Measurements from ENCODE around the gene CYGB. TPM values are rescaled to one million over a fixed set of nuclear protein-coding genes. Genes with fewer than 3 reads are reported as not detected.

CYGB gene
- total and polyA plus RNA-seq, 2 of the 13 experiments (the other 11 are each of a cell fraction or from before 2014, with no cell fraction given) = 18.9 to 27.1 TPM

DNA sequence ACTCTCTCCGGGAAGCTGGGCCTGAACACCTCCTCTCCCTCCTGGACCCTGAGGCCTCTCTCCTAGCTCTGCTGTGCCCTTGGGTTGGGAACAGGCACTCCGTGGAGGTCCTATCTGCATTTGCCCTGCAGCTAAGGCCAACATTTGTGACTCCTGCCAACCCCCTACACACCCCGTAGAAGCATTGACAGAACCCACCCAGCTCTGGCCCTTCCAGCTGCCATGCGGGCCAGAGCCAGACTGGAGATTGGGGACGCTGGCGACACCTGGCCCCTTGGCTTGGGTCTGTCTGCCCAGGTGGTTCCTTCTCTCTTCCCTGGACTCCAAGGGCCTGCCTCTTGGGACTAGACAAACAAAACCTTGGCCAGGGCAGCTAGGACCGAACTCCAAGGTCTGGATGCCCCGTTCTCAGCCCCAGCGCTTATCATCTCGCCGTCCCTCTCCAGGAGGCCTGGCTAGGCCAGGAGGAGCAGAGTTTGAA is 35.6 kb downstream of the CYGB start (continued):
- TF ChIP-seq SOX6 (IDR thresholded peaks at IDR 0.05) (no peak), SOX6 (CRISPR knock-in tag; IDR thresholded peaks at IDR 0.05) (0 out of 2 replicates have a peak, but pooled peaks have one; percentile 6), ZNF598 (CRISPR knock-in tag; IDR thresholded peaks at IDR 0.05; ENCODE audit: borderline replicate concordance) (peak; percentile 61; the same call in 1 of the 2 replicates), NFAT5 (CRISPR knock-in tag; IDR thresholded peaks at IDR 0.05) (no peak), FOSL1 (CRISPR knock-in tag; IDR thresholded peaks at IDR 0.05; ENCODE audit: borderline replicate concordance) (no peak), AHR (CRISPR knock-in tag; IDR thresholded peaks at IDR 0.05) (0 out of 2 replicates have a peak, but pooled peaks have one; percentile 12), MEIS2 (CRISPR knock-in tag; IDR thresholded peaks at IDR 0.05) (no peak), ZMYM3 (CRISPR knock-in tag; IDR thresholded peaks at IDR 0.05) (no peak), ZNF121 (CRISPR knock-in tag; IDR thresholded peaks at IDR 0.05) (no peak), NCOR1 (IDR thresholded peaks at IDR 0.05; ENCODE audit: borderline replicate concordance, low read length) (no peak), RCOR2 (CRISPR knock-in tag; IDR thresholded peaks at IDR 0.05) (no peak), CENPT (CRISPR knock-in tag; IDR thresholded peaks at IDR 0.05; ENCODE audit: low read depth) (0 out of 2 replicates have a peak, but pooled peaks have one; percentile 18), ZFX (CRISPR knock-in tag; IDR thresholded peaks at IDR 0.05; ENCODE audit: low read depth) (peak; percentile 64), SNAI1 (CRISPR knock-in tag; IDR thresholded peaks at IDR 0.05; ENCODE audit: borderline replicate concordance) (0 out of 2 replicates have a peak, but pooled peaks have one; percentile 53), ZNF552 (CRISPR knock-in tag; IDR thresholded peaks at IDR 0.05; ENCODE audit: borderline replicate concordance) (no peak), ZNF230 (CRISPR knock-in tag; IDR thresholded peaks at IDR 0.05) (0 out of 2 replicates have a peak, but pooled peaks have one; percentile 75), KAT8 (CRISPR knock-in tag; IDR thresholded peaks at IDR 0.05) (no peak), SOX5 (CRISPR knock-in tag; IDR thresholded peaks at IDR 0.05; ENCODE audit: borderline replicate concordance) (no peak), MED8 (CRISPR knock-in tag; IDR thresholded peaks at IDR 0.05; ENCODE audit: insufficient replicate concordance) (peak; percentile 12), TGIF2 (CRISPR knock-in tag; IDR thresholded peaks at IDR 0.05) (no peak; the same call in 1 of the 2 replicates), CC2D1A (CRISPR knock-in tag; IDR thresholded peaks at IDR 0.05) (no peak)
- TF ChIP-seq, protein P1, sequence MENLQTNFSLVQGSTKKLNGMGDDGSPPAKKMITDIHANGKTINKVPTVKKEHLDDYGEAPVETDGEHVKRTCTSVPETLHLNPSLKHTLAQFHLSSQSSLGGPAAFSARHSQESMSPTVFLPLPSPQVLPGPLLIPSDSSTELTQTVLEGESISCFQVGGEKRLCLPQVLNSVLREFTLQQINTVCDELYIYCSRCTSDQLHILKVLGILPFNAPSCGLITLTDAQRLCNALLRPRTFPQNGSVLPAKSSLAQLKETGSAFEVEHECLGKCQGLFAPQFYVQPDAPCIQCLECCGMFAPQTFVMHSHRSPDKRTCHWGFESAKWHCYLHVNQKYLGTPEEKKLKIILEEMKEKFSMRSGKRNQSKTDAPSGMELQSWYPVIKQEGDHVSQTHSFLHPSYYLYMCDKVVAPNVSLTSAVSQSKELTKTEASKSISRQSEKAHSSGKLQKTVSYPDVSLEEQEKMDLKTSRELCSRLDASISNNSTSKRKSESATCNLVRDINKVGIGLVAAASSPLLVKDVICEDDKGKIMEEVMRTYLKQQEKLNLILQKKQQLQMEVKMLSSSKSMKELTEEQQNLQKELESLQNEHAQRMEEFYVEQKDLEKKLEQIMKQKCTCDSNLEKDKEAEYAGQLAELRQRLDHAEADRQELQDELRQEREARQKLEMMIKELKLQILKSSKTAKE (CRISPR knock-in tag; IDR thresholded peaks at IDR 0.05; ENCODE audit: borderline replicate concordance) = no peak
- TF ChIP-seq, protein P2, sequence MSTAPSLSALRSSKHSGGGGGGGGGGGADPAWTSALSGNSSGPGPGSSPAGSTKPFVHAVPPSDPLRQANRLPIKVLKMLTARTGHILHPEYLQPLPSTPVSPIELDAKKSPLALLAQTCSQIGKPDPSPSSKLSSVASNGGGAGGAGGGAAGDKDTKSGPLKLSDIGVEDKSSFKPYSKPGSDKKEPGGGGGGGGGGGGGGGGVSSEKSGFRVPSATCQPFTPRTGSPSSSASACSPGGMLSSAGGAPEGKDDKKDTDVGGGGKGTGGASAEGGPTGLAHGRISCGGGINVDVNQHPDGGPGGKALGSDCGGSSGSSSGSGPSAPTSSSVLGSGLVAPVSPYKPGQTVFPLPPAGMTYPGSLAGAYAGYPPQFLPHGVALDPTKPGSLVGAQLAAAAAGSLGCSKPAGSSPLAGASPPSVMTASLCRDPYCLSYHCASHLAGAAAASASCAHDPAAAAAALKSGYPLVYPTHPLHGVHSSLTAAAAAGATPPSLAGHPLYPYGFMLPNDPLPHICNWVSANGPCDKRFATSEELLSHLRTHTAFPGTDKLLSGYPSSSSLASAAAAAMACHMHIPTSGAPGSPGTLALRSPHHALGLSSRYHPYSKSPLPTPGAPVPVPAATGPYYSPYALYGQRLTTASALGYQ (CRISPR knock-in tag; IDR thresholded peaks at IDR 0.05) = 0 out of 2 replicates have a peak, but pooled peaks have one; percentile 33
